ENCODE data around the gene LRP6.

DNA sequence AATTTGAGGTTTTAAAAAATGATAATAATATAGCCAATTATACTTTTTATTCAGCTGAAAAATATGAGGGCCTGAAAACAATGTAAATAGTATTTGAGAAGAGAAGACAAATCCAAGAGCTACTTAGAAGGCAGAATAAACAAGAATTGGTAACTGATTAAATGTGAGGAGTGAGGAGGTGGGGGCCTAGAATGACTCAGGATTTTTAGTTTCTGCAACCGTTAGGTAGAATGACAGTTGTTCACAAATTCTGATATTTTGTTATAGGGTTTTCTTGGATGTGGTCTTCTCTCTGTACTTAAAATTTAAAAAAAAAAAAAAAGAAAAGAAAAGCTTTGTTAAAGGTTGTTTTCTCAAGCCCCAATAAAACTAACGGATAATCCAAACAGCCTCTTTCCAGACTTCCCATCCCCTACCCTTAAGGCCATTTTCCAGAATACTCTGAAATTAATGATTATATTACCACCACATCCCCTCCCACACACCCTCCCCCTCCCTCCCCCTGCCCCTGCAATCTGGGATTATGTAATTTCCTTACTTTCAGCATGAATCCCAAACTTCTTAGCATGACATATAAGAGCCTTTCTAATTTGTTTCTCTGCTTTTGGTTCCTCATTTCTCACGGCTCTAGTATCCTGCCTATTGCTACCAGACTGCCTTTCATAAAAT is 50.4 kb downstream of the LRP6 start:
- no peak for TF ChIP-seq CTCF (IDR thresholded peaks at IDR 0.05)
- no peak for TF ChIP-seq POLR2A (IDR thresholded peaks at IDR 0.05)

Data from prostate gland (tissue), 2 donors.